ENCODE results near the gene PSME3IP1. TPM values are rescaled to one million over a fixed set of nuclear protein-coding genes. Genes with fewer than 3 reads are reported as not detected.
"Not testable (repeated sequence)": the region's sequence is repeated elsewhere in the genome, so short reads cannot be mapped to it uniquely, and the experiment has no call there.

Gene PSME3IP1
- total RNA-seq, 1 donor from 2014 or later = 54.8 TPM

DNA sequence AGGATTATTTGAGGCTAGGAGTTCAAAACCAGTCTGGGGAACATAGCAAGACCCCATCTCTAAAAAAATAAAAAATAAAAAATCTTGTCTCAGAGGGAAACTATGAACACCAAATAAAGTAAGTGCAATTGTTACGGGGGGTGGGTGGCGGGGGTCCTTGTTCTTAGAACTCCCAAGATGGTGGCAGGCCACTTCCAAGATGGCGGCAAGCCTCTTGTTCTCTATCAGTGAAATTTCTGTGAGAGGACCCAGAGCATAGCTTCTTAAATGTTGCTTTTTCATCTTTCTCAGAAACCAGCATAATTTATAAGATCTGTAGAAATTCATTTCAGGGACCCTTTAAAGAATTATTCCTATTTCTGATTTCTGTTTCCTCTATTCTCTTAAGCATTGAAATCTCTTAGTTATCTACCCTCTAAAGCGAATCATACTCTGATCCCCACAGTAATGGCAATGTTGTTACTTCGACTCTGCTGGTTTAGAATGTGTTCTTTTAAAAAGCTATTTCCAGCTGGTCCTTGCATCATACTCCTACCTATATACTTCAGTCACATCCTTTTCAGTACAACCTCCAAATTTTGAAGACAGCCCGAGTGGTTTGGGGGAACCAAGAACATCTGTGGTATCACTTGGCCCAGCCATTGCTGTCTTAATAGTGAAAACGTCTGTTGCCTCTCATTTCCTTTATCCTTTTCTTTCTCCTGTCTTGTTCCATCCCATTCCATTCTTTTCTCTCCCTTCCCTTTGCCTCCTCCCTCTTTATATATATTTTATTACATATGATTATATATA is 16.5 kb upstream of the PSME3IP1 start:
- DNase-seq = no peak
- intact Hi-C loops (cut with DNase I) = no loop called here
- ATAC-seq (ENCODE audit: poor library complexity) = no peak

DNA sequence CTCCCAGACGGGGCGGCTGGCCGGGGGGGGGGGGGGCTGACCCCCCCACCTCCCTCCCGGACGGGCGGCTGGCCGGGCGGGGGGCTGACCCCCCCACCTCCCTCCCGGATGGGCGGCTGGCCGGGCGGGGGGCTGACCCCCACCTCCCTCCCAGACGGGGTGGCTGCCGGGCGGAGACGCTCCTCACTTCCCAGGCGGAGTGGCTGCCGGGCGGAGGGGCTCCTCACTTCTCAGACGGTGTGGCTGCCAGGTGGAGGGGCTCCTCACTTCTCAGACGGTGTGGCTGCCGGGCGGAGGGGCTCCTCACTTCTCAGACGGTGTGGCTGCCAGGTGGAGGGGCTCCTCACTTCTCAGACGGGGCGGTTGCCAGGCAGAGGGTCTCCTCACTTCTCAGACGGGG is 15.1 kb upstream of the PSME3IP1 start:
- intact Hi-C loops (cut with DNase I); DNase-seq; ATAC-seq (ENCODE audit: poor library complexity): not testable (repeated sequence)

DNA sequence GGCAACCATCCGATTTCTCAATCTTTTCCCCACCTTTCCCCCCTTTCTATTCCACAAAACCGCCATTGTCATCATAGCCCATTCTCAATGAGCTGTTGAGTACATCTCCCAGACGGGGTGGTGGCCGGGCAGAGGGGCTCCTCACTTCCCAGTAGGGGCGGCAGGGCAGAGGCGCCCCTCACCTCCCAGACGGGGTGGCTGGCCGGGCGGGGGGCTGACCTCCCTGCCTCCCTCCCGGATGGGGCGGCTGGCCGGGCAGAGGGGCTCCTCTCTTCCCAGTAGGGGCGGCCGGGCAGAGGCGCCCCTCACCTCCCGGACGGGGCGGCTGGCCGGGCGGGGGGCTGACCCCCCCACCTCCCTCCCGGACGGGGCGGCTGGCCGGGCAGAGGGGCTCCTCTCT is 14.5 kb upstream of the PSME3IP1 start:
- ATAC-seq (ENCODE audit: poor library complexity); intact Hi-C loops (cut with DNase I): not testable (repeated sequence)

DNA sequence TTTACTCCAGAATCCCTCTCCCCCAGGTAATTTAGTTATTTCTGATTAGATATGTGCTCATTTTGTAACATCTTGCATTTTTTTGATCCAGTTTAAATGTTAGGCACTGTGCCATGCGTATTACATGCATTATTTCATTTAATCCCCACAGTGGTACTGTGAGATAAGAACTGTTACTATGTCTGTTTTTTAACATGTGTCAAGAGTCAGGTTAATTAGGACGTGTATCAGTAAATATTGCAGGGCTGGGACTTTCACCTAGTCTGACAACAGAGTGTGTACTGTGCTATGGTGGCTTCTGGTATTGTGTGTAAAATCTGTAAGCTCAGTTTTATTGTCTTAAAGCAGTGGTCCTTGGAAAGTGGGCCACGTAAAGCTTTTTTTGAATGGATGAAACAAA is 10.9 kb upstream of the PSME3IP1 start:
- intact Hi-C loops (cut with DNase I) = no loop called here
- ATAC-seq (ENCODE audit: poor library complexity) (no peak), DNase-seq (no peak)

More for the DNA sequence above, 14.5 kb upstream of the PSME3IP1 start:
- DNase-seq = not testable (repeated sequence)

DNA sequence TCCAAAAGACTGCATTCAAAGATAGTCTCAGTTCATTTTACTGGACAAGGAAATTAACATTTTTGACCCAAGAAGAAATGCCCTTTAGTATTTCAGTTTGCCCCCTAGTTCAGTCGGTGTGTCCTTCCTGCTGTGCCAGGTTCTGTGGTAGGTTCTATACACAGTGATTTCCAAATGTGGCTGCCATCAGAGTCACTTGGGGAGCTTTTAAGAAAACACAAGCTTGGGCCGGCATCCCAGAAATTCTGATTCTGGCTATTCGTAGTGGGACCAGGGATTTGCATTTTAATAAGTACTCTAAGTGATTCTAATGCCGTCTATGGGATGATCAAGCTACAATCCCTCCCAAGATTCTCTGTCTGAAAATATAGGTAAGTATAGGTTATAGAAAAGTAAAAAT is 10.4 kb upstream of the PSME3IP1 start:
- DNase-seq = no peak
- intact Hi-C loops (cut with DNase I) = no loop called here
- peak; percentile 49 for ATAC-seq (ENCODE audit: poor library complexity)

DNA sequence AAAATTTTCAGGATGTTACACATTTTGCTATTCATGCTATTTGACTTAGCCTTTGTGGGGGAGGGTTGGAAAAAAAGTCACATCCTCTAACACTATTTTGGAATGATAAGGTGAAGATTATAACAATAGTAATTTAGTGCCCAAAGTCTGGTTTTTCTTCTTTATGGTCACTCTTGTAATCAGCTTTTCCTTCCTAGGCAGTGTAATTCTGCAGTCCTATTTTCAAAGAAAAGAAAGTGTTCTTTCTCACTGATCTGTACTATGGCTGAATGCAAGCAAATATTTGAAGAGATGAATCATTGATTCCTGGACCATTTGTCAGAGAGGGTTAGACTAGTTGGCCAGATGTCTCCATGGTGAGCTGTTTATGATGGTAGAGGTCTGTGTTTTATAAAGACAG is 8.7 kb upstream of the PSME3IP1 start:
- DNase-seq (no peak), ATAC-seq (ENCODE audit: poor library complexity) (no peak)
- intact Hi-C loops (cut with DNase I) = no loop called here

DNA sequence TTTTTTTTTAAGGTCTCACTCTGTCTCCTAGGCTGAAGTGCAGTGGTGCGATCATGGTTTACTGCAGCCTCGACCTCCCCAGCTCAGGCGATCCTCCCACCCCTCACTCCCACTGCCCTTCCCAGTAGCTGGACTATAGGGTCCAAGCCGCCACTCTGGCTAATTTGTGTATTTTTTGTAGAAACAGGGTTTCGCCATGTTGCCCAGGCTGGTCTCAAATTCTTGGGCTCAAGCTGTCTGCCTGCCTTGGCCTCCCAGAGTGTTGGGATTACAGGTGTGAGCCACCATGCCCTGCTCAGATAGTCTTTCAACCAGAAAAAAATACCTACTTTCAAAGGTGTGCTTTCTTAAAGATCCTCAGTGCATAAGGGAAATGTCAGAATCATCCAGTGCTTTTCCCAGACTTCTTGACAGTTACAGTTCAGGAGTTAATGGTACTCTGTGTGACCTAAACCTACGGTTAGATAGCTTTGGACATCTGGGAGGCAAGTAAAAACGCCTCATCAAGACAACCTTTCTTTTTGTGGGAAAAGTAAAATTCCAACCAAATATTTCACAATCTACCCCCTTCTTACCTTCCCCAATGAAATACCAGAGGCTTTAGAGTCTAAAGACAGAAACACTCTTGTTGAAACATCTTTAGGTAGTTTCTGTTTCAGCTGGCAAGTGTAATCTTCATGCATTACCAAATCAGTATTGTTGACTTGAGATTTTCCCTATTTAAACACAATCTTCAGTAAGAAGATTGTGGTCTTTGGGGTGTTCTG is 7.1 kb upstream of the PSME3IP1 start:
- ATAC-seq (ENCODE audit: poor library complexity) (no peak), DNase-seq (no peak)
- intact Hi-C loops (cut with DNase I) = no loop called here

DNA sequence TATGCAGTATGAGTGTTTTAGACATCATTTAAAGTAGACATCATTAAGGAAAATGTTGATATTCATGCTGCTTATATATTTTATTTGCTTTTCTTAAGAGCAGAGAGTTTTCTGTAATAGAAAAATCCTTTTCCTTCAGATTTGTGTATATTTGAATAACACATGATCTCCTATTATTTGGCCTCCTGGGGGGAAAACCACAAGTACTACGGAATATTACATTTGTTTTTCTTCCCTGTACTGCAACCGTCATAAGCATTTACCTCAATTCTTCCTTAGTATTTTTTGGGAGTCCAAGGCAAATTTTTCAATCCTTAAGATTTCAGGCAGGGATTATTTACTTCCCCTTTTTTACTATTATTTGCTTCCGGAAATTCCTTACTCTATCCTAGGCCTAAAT is 6.3 kb upstream of the PSME3IP1 start:
- DNase-seq = no peak
- no peak for ATAC-seq (ENCODE audit: poor library complexity)
- intact Hi-C loops (cut with DNase I) = no loop called here

DNA sequence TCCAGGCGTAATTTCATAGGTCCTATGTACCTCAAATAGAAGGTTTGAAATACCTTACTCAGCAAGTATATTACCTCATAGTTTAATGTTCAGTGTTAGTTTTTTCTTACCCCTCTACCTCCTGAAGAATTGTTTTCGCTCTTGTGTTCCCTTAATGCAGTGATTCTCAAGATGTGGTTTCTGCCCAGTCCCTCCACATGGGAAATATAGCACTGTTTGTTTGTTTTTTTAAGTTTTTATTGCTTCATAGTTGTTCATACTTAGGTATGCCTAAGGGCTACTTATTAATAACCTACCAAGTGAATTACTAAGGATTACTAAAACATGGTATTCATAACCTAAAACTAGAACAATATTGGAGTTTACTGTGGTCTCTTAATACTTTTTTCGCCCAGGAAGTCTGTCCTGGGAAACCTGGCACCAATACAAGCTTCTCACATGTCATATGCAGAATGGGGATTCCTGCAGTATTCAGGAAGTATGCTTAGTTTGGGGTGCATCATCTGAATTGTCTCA is 5.3 kb upstream of the PSME3IP1 start:
- no peak for ATAC-seq (ENCODE audit: poor library complexity)
- no peak for DNase-seq
- intact Hi-C loops (cut with DNase I) = no loop called here

DNA sequence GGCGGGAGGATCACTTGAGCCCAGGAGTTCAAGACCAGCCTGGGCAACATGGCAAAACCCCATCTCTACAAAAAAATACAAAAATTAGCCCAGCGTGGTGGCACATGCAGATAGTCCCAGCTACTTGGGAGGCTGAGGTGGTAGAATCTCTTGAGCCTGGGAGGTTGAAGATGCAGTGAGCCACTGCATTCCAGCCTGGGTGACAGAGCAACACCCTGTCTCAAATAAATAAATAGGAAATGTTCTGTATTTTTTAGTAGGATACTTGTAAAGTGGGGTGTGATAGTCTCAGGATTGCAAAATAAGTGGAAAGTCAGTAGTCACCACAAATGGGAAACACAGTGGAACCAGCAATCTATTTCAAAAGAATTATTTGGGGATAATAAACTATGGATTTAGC is 4.3 kb upstream of the PSME3IP1 start:
- intact Hi-C loops (cut with DNase I) = no loop called here
- no peak for ATAC-seq (ENCODE audit: poor library complexity)
- no peak for DNase-seq

DNA sequence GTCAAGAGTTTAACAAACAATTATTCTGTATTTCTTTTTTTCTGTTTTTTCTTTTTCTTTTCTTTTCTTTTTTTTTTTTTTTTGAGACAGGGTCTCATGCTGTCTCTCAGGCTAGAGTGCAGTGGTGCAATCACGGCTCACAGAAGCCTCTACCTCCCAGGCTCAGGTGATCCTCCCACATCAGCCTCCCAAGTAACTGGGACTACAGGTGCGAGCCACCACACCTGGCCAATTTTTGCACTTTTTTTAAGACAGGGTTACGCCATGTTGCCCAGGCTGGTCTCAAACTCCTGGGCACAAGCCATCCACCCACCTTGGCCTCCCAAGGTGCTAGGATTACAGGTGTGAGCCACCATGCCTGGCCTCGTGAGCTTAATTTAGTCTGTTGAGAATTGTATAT is 3.7 kb upstream of the PSME3IP1 start:
- DNase-seq; intact Hi-C loops (cut with DNase I); ATAC-seq (ENCODE audit: poor library complexity): not testable (repeated sequence)

DNA sequence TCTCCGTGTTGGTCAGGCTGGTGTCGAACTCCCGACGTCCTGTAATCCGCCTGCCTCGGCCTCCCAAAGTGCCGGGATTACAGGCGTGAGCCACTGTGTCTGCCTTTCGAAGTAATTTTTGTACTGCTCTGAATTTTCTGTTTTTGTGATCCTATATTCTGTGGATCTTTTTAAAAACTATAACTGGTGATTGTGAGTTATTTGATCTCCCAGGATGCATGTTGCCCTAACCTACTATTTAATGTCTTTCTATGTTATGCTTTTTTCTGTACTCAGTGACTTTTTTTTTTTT is 2.8 kb upstream of the PSME3IP1 start:
- DNase-seq (no peak), ATAC-seq (ENCODE audit: poor library complexity) (no peak)
- intact Hi-C loops (cut with DNase I) = no loop called here

DNA sequence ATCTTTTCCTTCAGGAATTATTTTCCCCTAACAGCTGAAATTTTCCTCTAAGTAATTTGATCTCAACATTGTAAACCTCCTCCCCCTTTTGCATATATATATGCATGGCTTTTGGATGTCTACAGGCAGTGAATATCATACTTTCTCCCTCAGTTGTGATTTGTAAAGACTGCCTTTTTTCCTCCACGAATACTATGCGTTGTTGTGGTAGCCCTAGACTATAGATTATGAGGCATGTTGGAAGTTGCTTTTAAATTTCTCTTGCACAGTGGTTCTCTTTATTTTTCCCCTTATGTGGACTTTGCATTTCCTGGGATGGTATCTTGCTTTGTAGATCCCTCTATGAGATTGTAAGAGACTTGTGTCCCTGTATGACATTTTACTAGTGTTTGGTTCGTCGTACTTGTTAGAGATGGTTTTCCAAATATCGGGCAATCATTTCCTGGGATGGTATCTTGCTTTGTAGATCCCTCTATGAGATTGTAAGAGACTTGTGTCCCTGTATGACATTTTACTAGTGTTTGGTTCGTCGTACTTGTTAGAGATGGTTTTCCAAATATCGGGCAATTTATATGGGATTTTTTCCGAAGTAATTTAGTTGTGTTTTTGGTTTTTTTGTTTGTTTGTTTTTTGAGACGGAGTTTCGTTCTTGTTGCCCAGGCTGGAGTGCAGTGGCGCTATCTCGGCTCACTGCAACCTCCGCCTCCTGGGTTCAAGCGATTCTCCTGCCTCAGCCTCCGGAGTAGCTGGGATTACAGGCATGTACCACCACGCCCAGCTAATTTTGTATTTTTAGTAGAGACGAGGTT is 2.3 kb upstream of the PSME3IP1 start:
- intact Hi-C loops (cut with DNase I); ATAC-seq (ENCODE audit: poor library complexity); DNase-seq: not testable (repeated sequence)

DNA sequence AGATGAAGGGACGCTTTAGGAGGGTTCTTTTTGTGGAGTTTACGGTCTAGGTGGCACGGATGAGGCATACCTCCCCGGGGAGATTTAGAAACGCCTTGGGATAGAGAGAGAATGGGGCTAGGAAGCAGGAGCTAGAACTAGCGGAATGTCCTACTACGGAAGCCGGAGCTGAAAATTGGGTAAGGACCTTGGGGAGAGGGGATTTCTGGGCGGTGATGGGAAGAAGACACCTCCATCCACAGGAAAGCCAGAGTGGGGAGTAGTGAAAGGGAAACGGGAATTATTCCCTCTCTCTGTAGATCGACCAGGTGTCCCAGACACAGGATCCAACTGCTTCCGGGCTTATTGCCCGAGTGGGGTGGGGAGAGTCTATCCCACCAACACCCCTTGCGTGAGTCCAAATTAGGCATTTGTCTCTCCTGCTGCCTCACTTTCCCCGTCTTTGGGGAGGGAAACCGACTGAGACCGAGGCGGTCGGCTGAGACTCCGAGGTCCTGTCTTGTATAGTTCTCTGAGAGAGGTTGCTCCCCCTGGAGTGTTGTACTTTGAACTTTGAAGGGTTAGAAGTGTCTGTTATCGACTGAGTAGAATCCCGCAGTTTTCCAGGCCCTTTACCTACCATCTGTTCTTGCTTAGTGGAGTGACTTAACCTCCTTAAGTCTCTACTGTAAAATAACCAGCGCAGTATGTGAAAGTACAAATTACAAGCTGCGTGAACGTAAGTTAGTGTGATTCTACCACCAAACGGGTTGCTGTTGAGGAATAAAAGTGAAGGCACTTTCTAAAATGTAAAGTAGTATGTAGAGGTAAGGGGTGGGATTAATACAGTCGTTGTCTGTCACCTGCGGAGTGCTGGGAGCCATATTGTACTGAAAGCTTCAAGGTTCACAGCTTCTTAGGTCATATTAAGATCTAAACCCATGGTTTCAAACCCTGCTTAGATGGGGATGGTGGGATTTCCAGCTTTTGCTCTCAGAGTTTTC is 1.3 kb upstream of the PSME3IP1 start:
- ATAC-seq (ENCODE audit: poor library complexity) (peak; percentile 9), DNase-seq (peak; percentile 38)
- intact Hi-C loops (cut with DNase I) = no loop called here

DNA sequence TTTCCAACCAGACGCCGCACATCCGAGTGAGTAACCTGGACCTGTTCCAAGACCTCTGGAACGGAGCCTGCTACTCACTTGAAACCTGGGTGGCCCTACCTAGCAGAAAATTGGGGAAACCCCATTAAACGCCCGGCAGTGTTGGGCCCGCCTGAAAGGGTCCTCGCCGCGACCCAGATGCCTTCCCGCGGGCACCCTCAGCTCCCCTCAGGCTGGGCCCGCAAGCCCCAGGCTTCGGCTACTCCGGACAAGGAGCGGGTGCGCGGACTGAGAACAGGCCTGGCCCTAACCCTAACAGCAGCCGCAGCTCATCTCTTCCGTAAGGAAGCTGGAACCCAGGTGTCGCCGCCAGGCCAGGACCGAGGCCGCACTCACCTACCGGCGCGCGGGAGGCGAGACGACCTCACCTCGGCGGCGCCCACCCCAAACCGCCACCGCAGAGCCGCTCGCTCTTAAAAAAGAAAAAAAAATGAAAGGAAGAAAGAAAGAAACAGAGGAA is 344 bp downstream of the PSME3IP1 start:
- ATAC-seq (ENCODE audit: poor library complexity) (peak; percentile 23), DNase-seq (peak; percentile 61)
- intact Hi-C loops (cut with DNase I) = no loop called here

DNA sequence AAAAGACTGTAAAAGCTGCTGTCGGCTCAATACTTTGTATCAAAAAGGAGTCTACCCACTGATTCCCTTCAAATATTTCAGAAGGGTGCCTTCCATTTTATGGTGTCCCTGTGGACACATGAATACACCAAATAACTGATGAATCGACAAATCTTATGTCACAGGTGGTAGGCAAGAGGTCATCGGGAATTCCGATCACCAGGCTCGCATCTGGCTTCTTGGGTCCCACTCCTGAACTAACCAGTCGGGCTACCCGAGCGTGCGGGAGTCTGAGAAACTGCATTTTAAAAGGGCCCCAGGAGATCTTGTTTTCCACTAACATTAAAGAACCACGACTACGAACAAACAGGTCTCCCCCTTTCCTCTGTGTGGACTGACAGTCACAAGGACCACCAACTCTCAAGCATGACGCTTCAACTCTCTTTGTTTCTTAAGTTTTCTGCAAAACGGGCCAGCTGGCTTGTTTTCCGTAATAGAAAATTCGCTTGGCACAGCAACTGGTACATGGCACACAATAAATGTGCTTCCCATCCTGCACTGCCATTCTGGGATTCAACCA is 873 bp downstream of the PSME3IP1 start:
- intact Hi-C loops (cut with DNase I) = no loop called here
- DNase-seq = no peak
- ATAC-seq (ENCODE audit: poor library complexity) = no peak

DNA sequence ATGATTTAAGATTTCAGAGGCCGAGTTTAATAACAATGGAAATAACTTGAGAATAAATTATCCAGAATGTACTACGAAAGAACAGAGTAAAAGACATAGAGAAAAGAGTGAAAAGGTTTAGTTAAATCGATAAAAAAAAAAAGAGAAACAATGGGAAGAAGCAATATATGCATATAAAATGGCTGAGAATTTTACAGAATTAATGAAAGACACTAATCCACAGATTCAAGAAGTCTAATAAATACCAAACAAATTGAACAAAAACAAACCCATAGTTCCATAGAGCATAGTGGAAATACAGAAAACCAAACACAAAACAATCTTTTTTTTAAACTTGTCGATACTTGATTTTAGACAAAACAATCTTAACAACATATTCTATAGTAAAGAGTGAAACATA is 1.7 kb downstream of the PSME3IP1 start:
- intact Hi-C loops (cut with DNase I) = no loop called here
- DNase-seq (no peak), ATAC-seq (ENCODE audit: poor library complexity) (no peak)

Measured in Right ventricle myocardium superior (tissue), 1 donor.